ENCODE measurements around the gene TMTC1.

The TMTC1 gene

GRCh38 chr12:29796823-29797263 is 13.1 kb upstream of the TMTC1 start:
- no peak overlapping the region for H3K27ac ChIP-seq (ENCODE audit: low read length)
- H3K36me3 ChIP-seq (ENCODE audit: control insufficient read depth, low read depth, low read length): no peaks in the 10 kb centered on the region
- H3K4me1 ChIP-seq (ENCODE audit: control insufficient read depth, low read depth, low read length): peaks cover 29% of the 10 kb centered on the region
- no peaks in the 10 kb centered on the region for H3K27me3 ChIP-seq (ENCODE audit: control insufficient read depth, insufficient read depth, low read length)
- H3K9ac ChIP-seq (ENCODE audit: low read length): no peak overlapping the region
- H3K4me3 ChIP-seq (ENCODE audit: low read length): no peak overlapping the region
- peaks cover 12% of the 10 kb centered on the region for H3K9me3 ChIP-seq (ENCODE audit: control insufficient read depth, low read depth, low read length)

GRCh38 chr12:29795715-29796114 is 12.0 kb upstream of the TMTC1 start:
- H3K27me3 ChIP-seq (ENCODE audit: control insufficient read depth, insufficient read depth, low read length): no peaks in the 10 kb centered on the region
- H3K4me1 ChIP-seq (ENCODE audit: control insufficient read depth, low read depth, low read length): peaks cover 29% of the 10 kb centered on the region
- H3K9ac ChIP-seq (ENCODE audit: low read length): no peak overlapping the region
- H3K4me3 ChIP-seq (ENCODE audit: low read length): no peak overlapping the region
- no peak overlapping the region for H3K27ac ChIP-seq (ENCODE audit: low read length)
- H3K36me3 ChIP-seq (ENCODE audit: control insufficient read depth, low read depth, low read length): no peaks in the 10 kb centered on the region
- H3K9me3 ChIP-seq (ENCODE audit: control insufficient read depth, low read depth, low read length): peaks cover 7% of the 10 kb centered on the region

GRCh38 chr12:29794862-29795261 is 11.1 kb upstream of the TMTC1 start:
- Histone ChIP-seq H3K4me1 (ENCODE audit: control insufficient read depth, low read depth, low read length) (peaks cover 29% of the 10 kb centered on the region), H3K9ac (ENCODE audit: low read length) (no peak overlapping the region), H3K27ac (ENCODE audit: low read length) (no peak overlapping the region), H3K27me3 (ENCODE audit: control insufficient read depth, insufficient read depth, low read length) (no peaks in the 10 kb centered on the region), H3K4me3 (ENCODE audit: low read length) (no peak overlapping the region), H3K36me3 (ENCODE audit: control insufficient read depth, low read depth, low read length) (no peaks in the 10 kb centered on the region), H3K9me3 (ENCODE audit: control insufficient read depth, low read depth, low read length) (peaks cover 7% of the 10 kb centered on the region)

GRCh38 chr12:29792853-29793252 is 9.1 kb upstream of the TMTC1 start:
- Histone ChIP-seq H3K27me3 (ENCODE audit: control insufficient read depth, insufficient read depth, low read length) (no peaks in the 10 kb centered on the region), H3K4me3 (ENCODE audit: low read length) (no peak overlapping the region), H3K9me3 (ENCODE audit: control insufficient read depth, low read depth, low read length) (peaks cover 7% of the 10 kb centered on the region), H3K4me1 (ENCODE audit: control insufficient read depth, low read depth, low read length) (peaks cover 28% of the 10 kb centered on the region), H3K9ac (ENCODE audit: low read length) (no peak overlapping the region), H3K36me3 (ENCODE audit: control insufficient read depth, low read depth, low read length) (no peaks in the 10 kb centered on the region), H3K27ac (ENCODE audit: low read length) (no peak overlapping the region)

- H3K9ac ChIP-seq (ENCODE audit: low read length): no peak overlapping the region
- no peaks in the 10 kb centered on the region for H3K36me3 ChIP-seq (ENCODE audit: control insufficient read depth, low read depth, low read length)
- peaks cover 7% of the 10 kb centered on the region for H3K9me3 ChIP-seq (ENCODE audit: control insufficient read depth, low read depth, low read length)
- no peaks in the 10 kb centered on the region for H3K27me3 ChIP-seq (ENCODE audit: control insufficient read depth, insufficient read depth, low read length)
- H3K27ac ChIP-seq (ENCODE audit: low read length): no peak overlapping the region
- H3K4me3 ChIP-seq (ENCODE audit: low read length): no peak overlapping the region
- peaks cover 22% of the 10 kb centered on the region for H3K4me1 ChIP-seq (ENCODE audit: control insufficient read depth, low read depth, low read length)
Measured at GRCh38 chr12:29792132-29792531, 8.4 kb upstream of the TMTC1 start.

GRCh38 chr12:29782871-29783772 is 620 bp downstream of the TMTC1 start:
- H3K9me3 ChIP-seq (ENCODE audit: control insufficient read depth, low read depth, low read length): peaks cover 6% of the 10 kb centered on the region
- H3K27ac ChIP-seq (ENCODE audit: low read length): no peak overlapping the region
- peaks cover 21% of the 10 kb centered on the region for H3K4me1 ChIP-seq (ENCODE audit: control insufficient read depth, low read depth, low read length)
- H3K36me3 ChIP-seq (ENCODE audit: control insufficient read depth, low read depth, low read length): no peaks in the 10 kb centered on the region
- peak overlapping the region; percentile 71 for H3K9ac ChIP-seq (ENCODE audit: low read length)
- peaks cover 27% of the 10 kb centered on the region for H3K27me3 ChIP-seq (ENCODE audit: control insufficient read depth, insufficient read depth, low read length)
- H3K4me3 ChIP-seq (ENCODE audit: low read length): peak overlapping the region; percentile 75

GRCh38 chr12:29782285-29782870 is 1.4 kb downstream of the TMTC1 start:
- Histone ChIP-seq H3K27ac (ENCODE audit: low read length) (no peak overlapping the region), H3K4me3 (ENCODE audit: low read length) (peak overlapping the region; percentile 75), H3K4me1 (ENCODE audit: control insufficient read depth, low read depth, low read length) (peaks cover 18% of the 10 kb centered on the region), H3K9me3 (ENCODE audit: control insufficient read depth, low read depth, low read length) (peaks cover 6% of the 10 kb centered on the region), H3K9ac (ENCODE audit: low read length) (peak overlapping the region; percentile 71), H3K27me3 (ENCODE audit: control insufficient read depth, insufficient read depth, low read length) (peaks cover 27% of the 10 kb centered on the region), H3K36me3 (ENCODE audit: control insufficient read depth, low read depth, low read length) (no peaks in the 10 kb centered on the region)

- Histone ChIP-seq H3K36me3 (ENCODE audit: control insufficient read depth, low read depth, low read length) (no peaks in the 10 kb centered on the region), H3K27ac (ENCODE audit: low read length) (no peak overlapping the region), H3K9ac (ENCODE audit: low read length) (peak overlapping the region; percentile 71), H3K9me3 (ENCODE audit: control insufficient read depth, low read depth, low read length) (peaks cover 6% of the 10 kb centered on the region), H3K27me3 (ENCODE audit: control insufficient read depth, insufficient read depth, low read length) (peaks cover 27% of the 10 kb centered on the region), H3K4me1 (ENCODE audit: control insufficient read depth, low read depth, low read length) (peaks cover 18% of the 10 kb centered on the region), H3K4me3 (ENCODE audit: low read length) (peak overlapping the region; percentile 75)
Measured at GRCh38 chr12:29781705-29782266, 2.0 kb downstream of the TMTC1 start.

GRCh38 chr12:29781188-29781587 is 2.6 kb downstream of the TMTC1 start:
- H3K4me3 ChIP-seq (ENCODE audit: low read length): peak overlapping the region; percentile 75
- peaks cover 6% of the 10 kb centered on the region for H3K9me3 ChIP-seq (ENCODE audit: control insufficient read depth, low read depth, low read length)
- H3K4me1 ChIP-seq (ENCODE audit: control insufficient read depth, low read depth, low read length): peaks cover 18% of the 10 kb centered on the region
- peaks cover 27% of the 10 kb centered on the region for H3K27me3 ChIP-seq (ENCODE audit: control insufficient read depth, insufficient read depth, low read length)
- no peaks in the 10 kb centered on the region for H3K36me3 ChIP-seq (ENCODE audit: control insufficient read depth, low read depth, low read length)
- no peak overlapping the region for H3K9ac ChIP-seq (ENCODE audit: low read length)
- no peak overlapping the region for H3K27ac ChIP-seq (ENCODE audit: low read length)

GRCh38 chr12:29780084-29780483 is 3.7 kb downstream of the TMTC1 start:
- H3K36me3 ChIP-seq (ENCODE audit: control insufficient read depth, low read depth, low read length): no peaks in the 10 kb centered on the region
- no peak overlapping the region for H3K9ac ChIP-seq (ENCODE audit: low read length)

GRCh38 chr12:29778531-29778930 is 5.2 kb downstream of the TMTC1 start:
- Histone ChIP-seq H3K9me3 (ENCODE audit: control insufficient read depth, low read depth, low read length) (peaks cover 14% of the 10 kb centered on the region), H3K4me1 (ENCODE audit: control insufficient read depth, low read depth, low read length) (peaks cover 18% of the 10 kb centered on the region), H3K9ac (ENCODE audit: low read length) (no peak overlapping the region), H3K4me3 (ENCODE audit: low read length) (no peak overlapping the region), H3K27me3 (ENCODE audit: control insufficient read depth, insufficient read depth, low read length) (peaks cover 22% of the 10 kb centered on the region), H3K36me3 (ENCODE audit: control insufficient read depth, low read depth, low read length) (no peaks in the 10 kb centered on the region), H3K27ac (ENCODE audit: low read length) (no peak overlapping the region)

More at GRCh38 chr12:29780084-29780483, 3.7 kb downstream of the TMTC1 start:
- peaks cover 14% of the 10 kb centered on the region for H3K9me3 ChIP-seq (ENCODE audit: control insufficient read depth, low read depth, low read length)
- H3K27ac ChIP-seq (ENCODE audit: low read length): no peak overlapping the region
- peaks cover 24% of the 10 kb centered on the region for H3K27me3 ChIP-seq (ENCODE audit: control insufficient read depth, insufficient read depth, low read length)
- no peak overlapping the region for H3K4me3 ChIP-seq (ENCODE audit: low read length)
- H3K4me1 ChIP-seq (ENCODE audit: control insufficient read depth, low read depth, low read length): peaks cover 18% of the 10 kb centered on the region

Measured in iPS-18a (cell line).